NCI-H446 treated with DMSO at 0.1 percent for 48 hours (cell line): Measurements from ENCODE around the gene PXK.

ENCODE experiments used
- DNase-seq: peaks from one replicate; lab custom pipeline; 2025; lab: John Stamatoyannopoulos, UW

The PXK gene

GRCh38 chr3:58349792-58350626, 17.3 kb downstream of the PXK start:
- DNase-seq = no peak

GRCh38 chr3:58350627-58351013, 17.9 kb downstream of the PXK start:
- no peak for DNase-seq

GRCh38 chr3:58351920-58352319, 19.2 kb downstream of the PXK start:
- DNase-seq = no peak

- DNase-seq = no peak
Measured at GRCh38 chr3:58352626-58353025, 19.9 kb downstream of the PXK start.

GRCh38 chr3:58353722-58354553, 21.2 kb downstream of the PXK start:
- no peak for DNase-seq

- DNase-seq = no peak
Measured at GRCh38 chr3:58355179-58355578, 22.5 kb downstream of the PXK start.

GRCh38 chr3:58356054-58356453, 23.4 kb downstream of the PXK start:
- no peak for DNase-seq

GRCh38 chr3:58357402-58357801, 24.7 kb downstream of the PXK start:
- DNase-seq = no peak

- no peak for DNase-seq
Measured at GRCh38 chr3:58358092-58358491, 25.4 kb downstream of the PXK start.

- no peak for DNase-seq
Measured at GRCh38 chr3:58358808-58359207, 26.1 kb downstream of the PXK start.

- no peak for DNase-seq
Measured at GRCh38 chr3:58359621-58360020, 26.9 kb downstream of the PXK start.

- no peak for DNase-seq
Measured at GRCh38 chr3:58361866-58362265, 29.2 kb downstream of the PXK start.

- no peak for DNase-seq
Measured at GRCh38 chr3:58366699-58367098, 34.0 kb downstream of the PXK start.

GRCh38 chr3:58369038-58369437, 36.3 kb downstream of the PXK start:
- DNase-seq = no peak

- DNase-seq = no peak
Measured at GRCh38 chr3:58369876-58370275, 37.2 kb downstream of the PXK start.

- no peak for DNase-seq
Measured at GRCh38 chr3:58370407-58370806, 37.7 kb downstream of the PXK start.

GRCh38 chr3:58371754-58372153, 39.1 kb downstream of the PXK start:
- no peak for DNase-seq

GRCh38 chr3:58375254-58375653, 42.6 kb downstream of the PXK start:
- DNase-seq = no peak

GRCh38 chr3:58377168-58377567, 44.5 kb downstream of the PXK start:
- DNase-seq = no peak

GRCh38 chr3:58377750-58378149, 45.1 kb downstream of the PXK start:
- no peak for DNase-seq

GRCh38 chr3:58379351-58380073, 46.8 kb downstream of the PXK start:
- DNase-seq = no peak

- DNase-seq = no peak
Measured at GRCh38 chr3:58383476-58383875, 50.8 kb downstream of the PXK start.

GRCh38 chr3:58383904-58384303, 51.2 kb downstream of the PXK start:
- DNase-seq = no peak
